Stimulated activated CD4-positive, alpha-beta T cell treated with anti-CD3 and anti-CD28 coated beads, Interleukin-2, amount 100 ng/mL, for 24 hours (primary cell): ENCODE measurements around the gene XRCC2.
"Not testable (repeated sequence)": the region's sequence is repeated elsewhere in the genome, so short reads cannot be mapped to it uniquely, and the experiment has no call there.

ENCODE experiments used
- DNase-seq, 2 donors: peaks; one replicate each; pipeline ENCODE4 v3.0.0-alpha.2; 2020

XRCC2 gene

GRCh38 chr7:152663931-152664330 is 12.0 kb downstream of the XRCC2 start:
- DNase-seq, result no peak

GRCh38 chr7:152663148-152663740 is 12.7 kb downstream of the XRCC2 start:
- no peak for DNase-seq

GRCh38 chr7:152661479-152661878 is 14.5 kb downstream of the XRCC2 start:
- DNase-seq, result no peak

DNA sequence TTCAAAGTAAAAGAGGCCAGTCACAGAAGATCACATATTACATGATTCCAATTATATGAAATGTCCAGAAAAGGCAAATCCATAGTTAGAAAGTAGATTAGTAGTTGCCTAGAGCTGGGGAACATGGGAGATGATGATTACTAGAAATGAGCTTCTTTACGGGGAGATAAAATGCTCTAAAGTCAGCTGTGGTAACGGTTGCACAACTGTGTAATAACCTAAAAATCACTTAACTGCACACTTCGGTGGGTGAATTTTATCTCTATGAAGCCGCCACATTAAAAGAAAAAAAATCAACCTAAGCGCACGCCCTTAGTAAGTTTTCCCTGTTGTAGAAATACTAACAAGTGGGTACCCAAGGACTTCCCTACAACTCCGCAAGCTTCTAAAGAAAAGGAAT is 15.9 kb downstream of the XRCC2 start:
- DNase-seq, result no peak

GRCh38 chr7:152654971-152655370 is 21.0 kb downstream of the XRCC2 start:
- no peak for DNase-seq

- DNase-seq, result no peak
These were observed 26.7 kb downstream of the XRCC2 start for GRCh38 chr7:152649220-152649619.

GRCh38 chr7:152647009-152647408 is 28.9 kb downstream of the XRCC2 start:
- DNase-seq, result no peak

- DNase-seq, result not testable (repeated sequence)
These were observed 29.4 kb downstream of the XRCC2 start for GRCh38 chr7:152646579-152646978.

- DNase-seq, result no peak
These were observed 31.9 kb downstream of the XRCC2 start for GRCh38 chr7:152643979-152644559.

- DNase-seq, result no peak
These were observed 34.6 kb downstream of the XRCC2 start for GRCh38 chr7:152641384-152641783.

- no peak for DNase-seq
These were observed 35.1 kb downstream of the XRCC2 start for GRCh38 chr7:152640829-152641228.

DNA sequence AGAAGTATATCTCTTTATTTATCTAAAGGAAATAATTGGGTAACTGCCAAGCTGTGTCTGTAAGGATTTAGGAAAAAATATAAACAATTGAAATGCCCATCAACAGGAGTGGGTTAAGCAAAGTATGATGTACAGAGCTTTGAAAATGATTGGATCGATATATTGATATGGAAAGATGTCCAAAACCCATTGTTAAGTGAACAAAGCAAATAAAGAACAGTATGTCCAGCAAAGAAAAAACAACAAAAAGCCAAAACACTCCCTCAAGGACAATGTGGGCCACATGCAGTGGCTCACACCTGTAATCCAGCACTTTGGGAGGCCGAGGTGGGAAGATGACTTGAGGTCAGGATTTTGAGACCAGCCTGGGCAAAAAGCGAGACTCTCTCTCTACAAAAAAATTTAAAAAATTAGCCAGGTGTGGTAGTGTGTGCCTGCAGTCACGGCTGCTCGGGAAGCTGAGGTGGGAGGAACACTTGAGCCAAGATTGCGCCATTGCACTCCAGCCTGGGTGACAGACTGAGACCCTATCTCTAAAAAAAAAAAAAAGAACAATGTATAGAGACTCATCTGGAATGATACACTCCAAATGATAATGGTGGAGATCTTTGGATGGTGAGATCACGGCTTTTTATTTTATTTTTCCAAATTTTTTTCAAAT is 37.9 kb downstream of the XRCC2 start:
- DNase-seq, result no peak

- DNase-seq, result no peak
These were observed 38.8 kb downstream of the XRCC2 start for GRCh38 chr7:152637161-152637560.

DNA sequence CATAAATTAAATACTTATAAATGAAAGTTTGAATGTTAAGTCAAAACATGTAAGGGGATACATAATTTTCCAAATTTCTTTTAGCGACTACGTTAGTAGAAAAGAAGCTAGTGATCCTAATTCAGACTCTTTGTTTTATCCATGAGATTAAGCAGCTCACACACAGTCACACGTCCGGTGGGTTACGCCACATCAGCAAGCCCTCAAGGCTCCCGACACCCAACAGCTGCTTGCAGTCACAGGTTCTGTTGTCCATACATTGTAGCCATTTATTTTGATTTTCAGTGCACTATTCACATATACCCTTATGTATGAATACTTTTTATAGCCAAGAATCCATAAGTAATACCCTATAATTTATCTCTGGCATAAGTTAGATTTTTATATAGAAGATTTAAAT is 39.5 kb downstream of the XRCC2 start:
- no peak for DNase-seq

DNA sequence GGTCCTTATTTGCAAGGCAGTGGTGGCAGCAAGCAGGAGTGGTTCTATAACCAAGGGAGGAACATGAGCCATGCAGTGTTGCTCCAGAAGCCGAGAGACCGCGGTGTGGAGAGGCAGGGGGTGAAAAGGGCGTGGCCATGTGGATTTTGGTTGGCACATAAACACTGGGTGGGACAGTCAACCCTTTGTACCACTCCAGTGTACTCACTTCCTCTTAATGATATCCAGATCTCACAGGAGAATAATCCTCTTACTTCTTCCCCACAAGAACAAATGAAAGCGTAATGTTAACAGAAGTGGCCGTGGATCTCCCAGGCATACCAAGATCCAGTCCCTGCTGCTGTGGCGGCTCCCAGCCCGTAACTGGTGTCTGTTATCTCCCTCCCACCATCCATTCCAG is 42.4 kb downstream of the XRCC2 start:
- no peak for DNase-seq

- DNase-seq, result no peak
These were observed 42.9 kb downstream of the XRCC2 start for GRCh38 chr7:152633072-152633471.

- not testable (repeated sequence) for DNase-seq
These were observed 47.2 kb downstream of the XRCC2 start for GRCh38 chr7:152628772-152629171.

- no peak for DNase-seq
These were observed 51.7 kb downstream of the XRCC2 start for GRCh38 chr7:152624228-152624627.

- DNase-seq, result no peak
These were observed 54.5 kb downstream of the XRCC2 start for GRCh38 chr7:152621426-152621825.

DNA sequence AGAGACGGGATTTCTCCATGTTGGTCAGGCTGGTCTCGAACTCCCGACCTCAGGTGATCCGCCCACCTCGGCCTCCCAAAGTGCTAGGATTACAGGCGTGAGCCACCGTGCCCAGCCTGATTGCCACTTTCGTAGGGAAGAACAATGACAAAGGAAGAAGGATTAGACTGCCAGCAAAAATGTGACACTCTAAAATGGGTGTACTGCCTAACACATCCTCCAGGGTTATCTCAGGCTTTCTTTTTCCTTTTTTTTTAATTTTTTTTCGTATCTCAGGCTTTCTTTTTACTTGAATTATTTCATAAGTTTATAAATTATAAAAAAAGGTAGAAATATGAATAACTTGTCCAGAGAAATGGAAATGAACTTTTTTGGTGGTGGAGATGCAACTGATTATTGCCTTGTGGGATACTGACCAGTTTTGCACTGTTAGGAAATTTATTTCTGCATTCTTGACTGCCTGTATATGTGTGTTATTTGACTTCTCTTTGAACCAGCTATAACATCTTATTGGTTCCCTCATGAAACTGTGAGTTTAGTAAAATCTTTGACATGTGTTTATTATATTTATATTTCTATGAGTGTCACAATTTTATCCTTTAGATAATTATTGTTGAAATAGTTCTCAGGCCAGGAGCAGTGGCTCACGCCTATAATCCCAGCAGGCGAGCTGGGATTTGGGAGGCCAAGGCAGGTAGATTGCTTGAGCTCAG is 56.8 kb downstream of the XRCC2 start:
- DNase-seq, result no peak

DNA sequence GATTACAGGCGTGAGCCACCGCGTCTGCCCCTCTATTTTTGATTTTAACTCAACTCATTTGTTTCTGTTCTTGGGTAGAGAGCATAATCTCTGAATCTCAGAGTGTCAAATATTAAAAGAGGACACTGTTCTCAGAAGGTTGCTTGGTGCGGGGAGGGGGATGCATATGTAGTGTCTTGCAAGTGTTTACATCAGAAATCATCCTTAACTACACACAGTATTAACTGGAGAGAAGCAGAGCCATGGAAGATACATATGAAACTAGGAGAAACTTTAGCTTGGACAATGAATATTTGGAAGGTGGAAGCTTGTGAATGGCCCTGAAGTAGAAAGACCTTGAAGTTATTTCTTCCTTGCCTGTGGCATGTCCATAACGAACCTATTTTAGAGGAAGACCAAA is 57.5 kb downstream of the XRCC2 start:
- DNase-seq, result no peak

DNA sequence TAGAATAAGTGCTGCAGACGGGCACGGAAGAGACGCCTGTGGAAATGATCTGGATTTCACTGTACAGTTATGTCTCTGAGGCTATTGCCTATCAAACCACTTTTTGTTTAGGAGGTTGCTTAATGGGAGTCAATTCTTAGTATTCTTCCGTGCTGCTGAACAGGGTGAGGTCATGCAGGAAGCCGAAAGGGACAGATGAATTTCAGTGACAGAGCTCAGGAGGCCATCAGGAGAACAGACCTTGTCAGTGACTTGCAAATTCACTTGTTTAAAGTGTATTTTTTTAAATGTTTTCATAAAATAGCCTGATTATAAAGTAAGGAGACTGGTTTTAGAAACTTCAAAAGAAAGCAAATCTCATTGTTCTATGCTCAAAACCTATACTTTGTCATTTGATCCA is 58.9 kb downstream of the XRCC2 start:
- DNase-seq, result no peak

- DNase-seq, result no peak
These were observed 60.8 kb downstream of the XRCC2 start for GRCh38 chr7:152615031-152615741.
